ENCODE data around the gene GLT6D1.

GRCh38 chr9:135584371-135584770 lies 55.0 kb downstream of the GLT6D1 start:
- TF ChIP-seq, protein P1, sequence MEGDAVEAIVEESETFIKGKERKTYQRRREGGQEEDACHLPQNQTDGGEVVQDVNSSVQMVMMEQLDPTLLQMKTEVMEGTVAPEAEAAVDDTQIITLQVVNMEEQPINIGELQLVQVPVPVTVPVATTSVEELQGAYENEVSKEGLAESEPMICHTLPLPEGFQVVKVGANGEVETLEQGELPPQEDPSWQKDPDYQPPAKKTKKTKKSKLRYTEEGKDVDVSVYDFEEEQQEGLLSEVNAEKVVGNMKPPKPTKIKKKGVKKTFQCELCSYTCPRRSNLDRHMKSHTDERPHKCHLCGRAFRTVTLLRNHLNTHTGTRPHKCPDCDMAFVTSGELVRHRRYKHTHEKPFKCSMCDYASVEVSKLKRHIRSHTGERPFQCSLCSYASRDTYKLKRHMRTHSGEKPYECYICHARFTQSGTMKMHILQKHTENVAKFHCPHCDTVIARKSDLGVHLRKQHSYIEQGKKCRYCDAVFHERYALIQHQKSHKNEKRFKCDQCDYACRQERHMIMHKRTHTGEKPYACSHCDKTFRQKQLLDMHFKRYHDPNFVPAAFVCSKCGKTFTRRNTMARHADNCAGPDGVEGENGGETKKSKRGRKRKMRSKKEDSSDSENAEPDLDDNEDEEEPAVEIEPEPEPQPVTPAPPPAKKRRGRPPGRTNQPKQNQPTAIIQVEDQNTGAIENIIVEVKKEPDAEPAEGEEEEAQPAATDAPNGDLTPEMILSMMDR (IDR thresholded peaks at IDR 0.05), result no peak
- TF ChIP-seq POLR2A (IDR thresholded peaks at IDR 0.05), result no peak
